ENCODE measurements around the gene FBLN1. TPM values are rescaled to one million over a fixed set of nuclear protein-coding genes. Genes with fewer than 3 reads are reported as not detected.

FBLN1 gene
- total RNA-seq, 2 donors from 2014 or later, result 587 to 972 TPM

- Histone ChIP-seq H3K36me3 (peaks cover 18% of the 10 kb centered on the region), H3K9me3 (no peaks in the 10 kb centered on the region), H3K4me3 (no peak overlapping the region), H3K4me1 (ENCODE audit: control insufficient read depth in 1 of 2, low read depth in 2 of 2) (peaks cover 11 to 50% of the 10 kb centered on the region in 2 donors), H3K27ac (peak overlapping the region in 1 of 2 donors; percentile 64), H3K27me3 (replicated peaks; ENCODE audit: insufficient read depth) (no peaks in the 10 kb centered on the region)
- DNase-seq (ENCODE audit: low spot score) (no peak), ATAC-seq (ENCODE audit: insufficient number of reproducible peaks, low FRiP score, low read depth) (no peak)
- TF ChIP-seq, protein P1, sequence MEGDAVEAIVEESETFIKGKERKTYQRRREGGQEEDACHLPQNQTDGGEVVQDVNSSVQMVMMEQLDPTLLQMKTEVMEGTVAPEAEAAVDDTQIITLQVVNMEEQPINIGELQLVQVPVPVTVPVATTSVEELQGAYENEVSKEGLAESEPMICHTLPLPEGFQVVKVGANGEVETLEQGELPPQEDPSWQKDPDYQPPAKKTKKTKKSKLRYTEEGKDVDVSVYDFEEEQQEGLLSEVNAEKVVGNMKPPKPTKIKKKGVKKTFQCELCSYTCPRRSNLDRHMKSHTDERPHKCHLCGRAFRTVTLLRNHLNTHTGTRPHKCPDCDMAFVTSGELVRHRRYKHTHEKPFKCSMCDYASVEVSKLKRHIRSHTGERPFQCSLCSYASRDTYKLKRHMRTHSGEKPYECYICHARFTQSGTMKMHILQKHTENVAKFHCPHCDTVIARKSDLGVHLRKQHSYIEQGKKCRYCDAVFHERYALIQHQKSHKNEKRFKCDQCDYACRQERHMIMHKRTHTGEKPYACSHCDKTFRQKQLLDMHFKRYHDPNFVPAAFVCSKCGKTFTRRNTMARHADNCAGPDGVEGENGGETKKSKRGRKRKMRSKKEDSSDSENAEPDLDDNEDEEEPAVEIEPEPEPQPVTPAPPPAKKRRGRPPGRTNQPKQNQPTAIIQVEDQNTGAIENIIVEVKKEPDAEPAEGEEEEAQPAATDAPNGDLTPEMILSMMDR (IDR thresholded peaks at IDR 0.05), result no peak
Measured at GRCh38 chr22:45543243-45543642, 40.6 kb downstream of the FBLN1 start.

- no peaks in the 10 kb centered on the region for H3K9me3 ChIP-seq
- DNase-seq (ENCODE audit: low spot score) (no peak), ATAC-seq (ENCODE audit: insufficient number of reproducible peaks, low FRiP score, low read depth) (no peak)
- no peaks in the 10 kb centered on the region for H3K27me3 ChIP-seq (replicated peaks; ENCODE audit: insufficient read depth)
- peak overlapping the region; percentile 39 to 64 for H3K27ac ChIP-seq
- TF ChIP-seq, protein P1 (IDR thresholded peaks at IDR 0.05), result no peak
- peaks cover 18% of the 10 kb centered on the region for H3K36me3 ChIP-seq
- peaks cover 17 to 52% of the 10 kb centered on the region in 2 donors for H3K4me1 ChIP-seq (ENCODE audit: control insufficient read depth in 1 of 2, low read depth in 2 of 2)
- no peak overlapping the region for H3K4me3 ChIP-seq
Measured at GRCh38 chr22:45544588-45545170, 42.0 kb downstream of the FBLN1 start.

GRCh38 chr22:45546333-45547015 lies 43.8 kb downstream of the FBLN1 start:
- ATAC-seq (ENCODE audit: insufficient number of reproducible peaks, low FRiP score, low read depth), result no peak
- peak overlapping the region in 1 of 2 donors; percentile 2 for H3K27ac ChIP-seq
- H3K9me3 ChIP-seq, result no peaks in the 10 kb centered on the region
- no peak for DNase-seq (ENCODE audit: low spot score)
- peaks cover 26 to 69% of the 10 kb centered on the region in 2 donors for H3K4me1 ChIP-seq (ENCODE audit: control insufficient read depth in 1 of 2, low read depth in 2 of 2)
- H3K36me3 ChIP-seq, result peaks cover 16% of the 10 kb centered on the region
- H3K27me3 ChIP-seq (replicated peaks; ENCODE audit: insufficient read depth), result no peaks in the 10 kb centered on the region
- TF ChIP-seq, protein P1 (IDR thresholded peaks at IDR 0.05), result no peak
- H3K4me3 ChIP-seq, result no peak overlapping the region

GRCh38 chr22:45547016-45547345 lies 44.3 kb downstream of the FBLN1 start:
- Histone ChIP-seq H3K4me1 (ENCODE audit: control insufficient read depth in 1 of 2, low read depth in 2 of 2) (peaks cover 31 to 74% of the 10 kb centered on the region in 2 donors), H3K9me3 (no peaks in the 10 kb centered on the region), H3K4me3 (no peak overlapping the region), H3K27me3 (replicated peaks; ENCODE audit: insufficient read depth) (no peaks in the 10 kb centered on the region), H3K36me3 (peaks cover 12% of the 10 kb centered on the region), H3K27ac (no peak overlapping the region)
- TF ChIP-seq, protein P1 (IDR thresholded peaks at IDR 0.05), result no peak
- no peak for DNase-seq (ENCODE audit: low spot score)
- ATAC-seq (ENCODE audit: insufficient number of reproducible peaks, low FRiP score, low read depth), result no peak

DNA sequence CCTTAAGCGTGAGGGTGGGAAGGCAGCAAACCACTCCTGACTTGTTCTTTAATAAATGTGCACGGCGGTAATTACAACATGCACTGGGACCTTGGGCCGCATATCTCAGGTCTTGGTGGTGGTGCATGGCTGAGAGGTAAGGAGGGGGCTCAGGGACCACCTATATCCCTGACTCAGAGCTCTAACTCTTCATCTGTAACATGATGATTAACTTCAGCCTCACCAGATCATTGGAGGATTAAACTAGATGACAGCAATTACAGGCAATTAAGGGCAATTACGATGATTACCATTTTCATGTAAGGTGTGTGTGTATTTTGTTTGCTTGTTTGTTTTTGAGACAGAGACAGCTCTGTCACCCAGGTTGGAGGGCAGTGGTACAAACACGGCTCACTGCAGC lies 45.0 kb downstream of the FBLN1 start:
- peaks cover 5% of the 10 kb centered on the region for H3K36me3 ChIP-seq
- TF ChIP-seq, protein P1 (IDR thresholded peaks at IDR 0.05), result no peak
- ATAC-seq (ENCODE audit: insufficient number of reproducible peaks, low FRiP score, low read depth) (no peak), DNase-seq (ENCODE audit: low spot score) (no peak)
- H3K27me3 ChIP-seq (replicated peaks; ENCODE audit: insufficient read depth), result no peaks in the 10 kb centered on the region
- H3K4me3 ChIP-seq, result no peak overlapping the region
- no peaks in the 10 kb centered on the region for H3K9me3 ChIP-seq
- peaks cover 39 to 78% of the 10 kb centered on the region in 2 donors for H3K4me1 ChIP-seq (ENCODE audit: control insufficient read depth in 1 of 2, low read depth in 2 of 2)
- H3K27ac ChIP-seq, result peak overlapping the region; percentile 94 to 99
